HCT116 (cell line): ENCODE results near the gene STK4. TPM values are rescaled to one million over a fixed set of nuclear protein-coding genes. Genes with fewer than 3 reads are reported as not detected.

Source experiments
- ATAC-seq: fragments of 200-7000 bp; cut with Tn5 transposase; 2 replicates; pipeline ENCODE4 v1.9.1; 2020; ENCODE audit warnings: mild to moderate bottlenecking, moderate library complexity
- BruUV-seq: library from RNA; stranded (reverse); fragments of 400-500 nt; replicated peaks from 2 replicates; lab custom pipeline; 2021; lab: Mats Ljungman, UMichigan
- CTCF ChIA-PET: fragments of 300-600 bp; sonication (Branson Sonifier 250); formaldehyde crosslinking; loops from one replicate; lab custom pipeline; 2021; ENCODE audit warnings: antibody characterized with exemption; lab: Charles Lee
- POLR2A ChIA-PET: fragments of 300-600, 350-600 bp; sonication (Branson Sonifier 250); formaldehyde crosslinking; loops from one replicate; lab custom pipeline; 2021; ENCODE audit warnings: antibody characterized with exemption; lab: Charles Lee
- RAD21 ChIA-PET, 2 experiments: fragments of 300-600 bp; sonication (Branson Sonifier 250); formaldehyde crosslinking; loops; one replicate each; lab custom pipeline; 2023; ENCODE audit warnings: low total read pairs in 2 of 2; ENCODE audit not compliant: uncharacterized antibody in 2 of 2, unreplicated experiment in 2 of 2, low non-redundant PET in 1 of 2; lab: Charles Lee
- DNase-seq: peaks from one replicate; pipeline ENCODE4 v3.0.0-alpha.2; 2010; ENCODE audit warnings: low read depth, low spot score
- H2AFZ ChIP-seq: fragments of 200-600 bp; shearing (Covaris generic), sonication (generic); 2 replicates; pipeline ENCODE4 v1.6.1; 2017; ENCODE audit warnings: low read depth, mixed run types, mixed read lengths, antibody characterized with exemption, low read length; ENCODE audit not compliant: poor library complexity, severe bottlenecking
- H3K27ac ChIP-seq: 2 replicates; pipeline ENCODE4 v1.5.1; 2012; ENCODE audit warnings: low read depth, low read length
- H3K27me3 ChIP-seq: fragments of 200-600 bp; sonication (generic); 2 replicates; pipeline ENCODE4 v1.6.1; 2016; ENCODE audit warnings: mixed run types, low read length, mixed read lengths; ENCODE audit not compliant: insufficient read depth
- H3K36me3 ChIP-seq, 2 experiments: fragments of 200-500 bp in 1 of 2; fragments of 200-600 bp in 1 of 2; sonication (Bioruptor generic) in 1 of 2; sonication (generic) in 1 of 2; 2 replicates each; pipeline versions ENCODE4 v1.5.1 to v1.6.1; 2014 to 2016; ENCODE audit warnings: low read length in 2 of 2, inconsistent platforms in 1 of 2, mixed read lengths in 1 of 2, mixed run types in 1 of 2; ENCODE audit not compliant: insufficient read depth in 2 of 2, control insufficient read depth in 1 of 2
- H3K4me1 ChIP-seq, 2 experiments: fragments of 200-600 bp in 1 of 2; sonication (generic) in 1 of 2; 2 replicates each; pipeline versions ENCODE4 v1.5.1 to v1.6.1; 2012 to 2017; ENCODE audit warnings: low read length in 2 of 2, inconsistent platforms in 1 of 2, mild to moderate bottlenecking in 1 of 2, mixed read lengths in 1 of 2, mixed run types in 1 of 2, moderate library complexity in 1 of 2; ENCODE audit not compliant: insufficient read depth in 2 of 2, control insufficient read depth in 1 of 2
- H3K4me2 ChIP-seq: fragments of 200-600 bp; sonication (generic); 2 replicates; pipeline ENCODE4 v1.6.1; 2017; ENCODE audit warnings: mixed run types, low read length, mixed read lengths
- H3K4me3 ChIP-seq, 2 experiments: fragments of 200-600 bp in 1 of 2; sonication (generic) in 1 of 2; replicated peaks in 1 of 2; 2 replicates each; pipeline ENCODE4 v1.5.1; 2011 to 2016; ENCODE audit warnings: low read length in 2 of 2, control low read depth in 1 of 2, low read depth in 1 of 2, mild to moderate bottlenecking in 1 of 2, mixed read lengths in 1 of 2, mixed run types in 1 of 2
- H3K79me2 ChIP-seq: fragments of 200-600 bp; sonication (generic); 2 replicates; pipeline ENCODE4 v1.6.1; 2017; ENCODE audit warnings: mild to moderate bottlenecking, mixed run types, low read length, moderate library complexity, mixed read lengths; ENCODE audit not compliant: insufficient read depth
- H3K9ac ChIP-seq: fragments of 200-600 bp; sonication (generic); 2 replicates; pipeline ENCODE4 v1.6.1; 2016; ENCODE audit warnings: low read length, mixed read lengths
- H3K9me2 ChIP-seq: fragments of 200-600 bp; sonication (generic), shearing (Covaris generic); 2 replicates; pipeline ENCODE4 v1.6.1; 2017; ENCODE audit warnings: mixed run types, mild to moderate bottlenecking, moderate library complexity; ENCODE audit not compliant: insufficient read depth
- H3K9me3 ChIP-seq, 2 experiments: fragments of 200-500 bp in 1 of 2; fragments of 200-600 bp in 1 of 2; sonication (Bioruptor generic) in 1 of 2; sonication (generic) in 1 of 2; 2 replicates each; pipeline ENCODE4 v1.6.1; 2014 to 2017; ENCODE audit warnings: low read length in 2 of 2, mixed read lengths in 2 of 2, inconsistent platforms in 1 of 2, low read depth in 1 of 2, mild to moderate bottlenecking in 1 of 2, mixed run types in 1 of 2, moderate library complexity in 1 of 2; ENCODE audit not compliant: control insufficient read depth in 1 of 2, insufficient read depth in 1 of 2
- H4K20me1 ChIP-seq: fragments of 200-600 bp; sonication (generic), shearing (Covaris generic); 2 replicates; pipeline ENCODE4 v1.6.1; 2017; ENCODE audit warnings: mixed run types, mild to moderate bottlenecking, moderate library complexity; ENCODE audit not compliant: insufficient read depth
- MAX ChIP-seq: IDR thresholded peaks from 2 replicates; pipeline ENCODE4 v1.6.1; 2012
- POLR2AphosphoS5 ChIP-seq: IDR thresholded peaks from 2 replicates; pipeline ENCODE4 v1.6.1; 2011; ENCODE audit warnings: mild to moderate bottlenecking, low read depth, low read length, moderate library complexity
- SRF ChIP-seq: IDR thresholded peaks from 2 replicates; pipeline ENCODE4 v1.6.1; 2012; ENCODE audit warnings: low read depth
- intact Hi-C: fragments of 100-400 bp; cut with micrococcal nuclease; formaldehyde crosslinking; loops from 2 replicates; pipeline ENCODE4 v1.10.0; 2022
- total RNA-seq: library from RNA; stranded (reverse); gene quantifications from one replicate; pipeline ENCODE4 v1.2.1, GENCODE V29; 2021; ENCODE audit not compliant: unreplicated experiment

Gene STK4
- total RNA-seq, 1 experiment from 2014 or later, result 45.4 TPM

GRCh38 chr20:44976698-44977097 is 10.4 kb downstream of the STK4 start:
- no peaks in the 10 kb centered on the region for H4K20me1 ChIP-seq
- no peaks in the 10 kb centered on the region for H3K9me3 ChIP-seq
- no peaks in the 10 kb centered on the region for H3K27me3 ChIP-seq
- H3K4me1 ChIP-seq, result no peaks in the 10 kb centered on the region
- no peak for TF ChIP-seq MAX
- TF ChIP-seq, all 23 proteins: peak for 0
- RAD21 ChIA-PET, result no interaction called here
- H3K9ac ChIP-seq, result no peak overlapping the region
- H3K9me2 ChIP-seq, result no peaks in the 10 kb centered on the region
- H2AFZ ChIP-seq, result no peak overlapping the region
- no peaks in the 10 kb centered on the region; the same call in 1 of the 2 replicates for H3K79me2 ChIP-seq
- H3K4me2 ChIP-seq, result no peak overlapping the region
- CTCF ChIA-PET, result no interaction called here
- no peak overlapping the region for H3K4me3 ChIP-seq
- H3K36me3 ChIP-seq, result peaks cover 45 to 58% of the 10 kb centered on the region in 2 experiments
- ATAC-seq (no peak), DNase-seq (no peak)
- no TSS peak for BruUV-seq
- POLR2A ChIA-PET, result no interaction called here
- intact Hi-C loops, result no loop called here
- no peak overlapping the region for H3K27ac ChIP-seq

- no TSS peak for BruUV-seq
- H3K9me3 ChIP-seq, result no peaks in the 10 kb centered on the region
- no peaks in the 10 kb centered on the region for H3K9me2 ChIP-seq
- peaks cover 5% of the 10 kb centered on the region; the same call in 1 of the 2 replicates for H3K79me2 ChIP-seq
- H3K36me3 ChIP-seq, result peaks cover 42 to 54% of the 10 kb centered on the region in 2 experiments
- ChIA-PET CTCF (no interaction called here), POLR2A (no interaction called here), RAD21 (no interaction called here)
- ATAC-seq (no peak), DNase-seq (no peak)
- H3K9ac ChIP-seq, result no peak overlapping the region
- no peak overlapping the region for H3K4me2 ChIP-seq
- no peak overlapping the region for H2AFZ ChIP-seq
- H4K20me1 ChIP-seq, result no peaks in the 10 kb centered on the region
- intact Hi-C loops, result no loop called here
- H3K27ac ChIP-seq, result no peak overlapping the region
- TF ChIP-seq SRF (no peak), POLR2AphosphoS5 (no peak)
- no peak overlapping the region for H3K4me3 ChIP-seq
- H3K4me1 ChIP-seq, result no peaks in the 10 kb centered on the region
- no peaks in the 10 kb centered on the region for H3K27me3 ChIP-seq
Observed at GRCh38 chr20:44979090-44979621, 12.8 kb downstream of the STK4 start.
